ENCODE data around the gene TBC1D4.

TBC1D4 gene

GRCh38 chr13:75416327-75417011 lies 65.5 kb downstream of the TBC1D4 start:
- no peak for DNase-seq

- no peak for DNase-seq
These were observed 66.3 kb downstream of the TBC1D4 start for GRCh38 chr13:75415694-75416093.

DNA sequence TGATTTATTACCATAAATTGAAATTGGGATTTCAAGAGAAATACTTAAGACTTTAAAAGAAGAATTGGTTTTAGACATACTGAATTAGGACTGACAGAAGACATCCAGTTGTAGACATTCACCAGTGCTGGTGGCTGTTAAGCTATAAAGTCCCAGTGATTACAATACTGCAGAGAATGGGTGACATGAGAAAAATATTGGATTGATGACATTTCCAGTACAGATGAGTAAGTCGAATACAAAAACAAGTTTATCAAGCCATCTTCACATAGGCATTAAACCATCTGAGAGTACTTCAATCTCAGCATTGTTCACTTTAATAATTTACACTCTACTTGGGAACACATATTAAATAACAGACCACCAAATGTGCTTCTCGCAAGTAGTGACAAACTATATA lies 66.8 kb downstream of the TBC1D4 start:
- no peak for DNase-seq

DNA sequence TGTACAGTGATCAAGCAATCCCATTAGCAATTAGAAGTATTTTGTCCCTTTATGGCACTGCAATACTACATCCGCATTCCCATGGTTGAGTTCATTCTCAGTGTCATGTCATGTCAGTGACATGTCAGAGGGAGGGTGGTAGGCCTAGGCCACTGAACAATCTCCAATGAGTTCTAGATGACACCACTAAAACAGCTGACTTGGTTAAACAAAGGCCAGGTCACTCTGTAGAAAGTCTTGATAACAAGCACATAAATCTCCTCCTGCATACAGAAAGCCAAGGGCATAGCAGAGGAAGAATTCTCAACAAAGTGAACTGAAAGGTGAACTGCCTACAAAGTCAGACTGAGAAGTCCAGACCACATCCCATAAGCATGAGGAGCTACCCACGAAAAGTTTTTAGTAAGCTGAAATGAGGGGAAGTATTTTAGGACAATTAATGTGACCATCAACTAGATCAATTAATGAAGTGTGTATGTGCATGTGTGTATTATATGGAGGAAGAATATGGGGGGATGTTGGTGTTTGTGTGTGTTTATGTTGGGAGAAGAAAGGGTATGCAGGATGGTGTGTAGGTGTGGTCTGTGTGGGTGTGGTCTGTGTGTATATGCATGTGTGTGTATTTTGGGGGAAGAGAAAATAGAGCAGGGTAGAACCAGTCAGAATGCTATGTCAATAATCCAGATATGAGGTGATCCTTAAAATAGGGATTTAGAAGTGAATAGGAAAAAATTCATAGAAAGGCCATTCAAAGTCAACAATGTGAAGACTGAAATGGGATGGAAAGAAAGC lies 67.7 kb downstream of the TBC1D4 start:
- DNase-seq: no peak

GRCh38 chr13:75411924-75412537 lies 69.9 kb downstream of the TBC1D4 start:
- no peak for DNase-seq

- DNase-seq: no peak
These were observed 71.8 kb downstream of the TBC1D4 start for GRCh38 chr13:75410207-75410606.

DNA sequence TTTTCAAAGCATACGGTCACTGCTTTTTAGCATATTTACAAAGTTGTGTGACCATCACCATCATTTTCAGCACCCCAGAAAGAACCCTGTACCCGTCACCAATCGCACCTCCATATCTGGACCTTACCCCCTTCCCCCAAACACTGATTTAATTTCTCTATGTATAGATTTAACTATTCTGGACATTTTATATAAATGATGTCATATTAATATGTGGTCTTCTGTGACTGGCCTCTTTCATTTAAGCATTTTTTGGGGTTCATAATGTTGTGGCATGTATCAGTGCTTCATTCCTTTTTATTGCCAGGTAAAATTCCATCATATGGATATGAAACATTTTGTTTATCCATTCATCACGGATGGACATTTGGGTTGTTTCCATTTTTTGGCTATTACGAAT lies 74.0 kb downstream of the TBC1D4 start:
- no peak for DNase-seq

GRCh38 chr13:75407473-75407872 lies 74.5 kb downstream of the TBC1D4 start:
- DNase-seq: no peak

GRCh38 chr13:75405976-75406703 lies 75.8 kb downstream of the TBC1D4 start:
- DNase-seq: no peak

- DNase-seq: no peak
These were observed 77.2 kb downstream of the TBC1D4 start for GRCh38 chr13:75404726-75405125.

DNA sequence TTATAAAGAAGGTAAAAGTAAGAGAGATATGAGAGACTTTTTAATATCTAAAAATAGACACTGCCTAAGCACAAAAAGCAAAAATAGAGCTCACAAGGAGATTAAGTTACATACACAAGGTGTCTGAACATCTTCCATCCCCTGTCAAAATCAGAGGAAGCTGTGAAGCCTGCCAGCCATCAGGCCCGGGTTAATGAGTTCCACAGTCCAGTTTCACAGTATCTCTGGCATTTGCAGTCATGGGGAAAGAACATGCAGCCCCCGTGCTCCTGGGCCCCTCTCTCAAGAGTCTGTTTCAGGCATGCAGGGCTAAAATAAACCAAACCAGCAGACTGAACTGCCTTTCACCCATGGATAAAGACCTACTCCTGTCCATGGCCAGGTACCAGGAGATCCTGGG lies 79.2 kb downstream of the TBC1D4 start:
- DNase-seq: no peak

GRCh38 chr13:75400775-75401174 lies 81.2 kb downstream of the TBC1D4 start:
- no peak for DNase-seq

- DNase-seq: no peak
These were observed 82.1 kb downstream of the TBC1D4 start for GRCh38 chr13:75399879-75400217.

GRCh38 chr13:75399168-75399878 lies 82.6 kb downstream of the TBC1D4 start:
- no peak for DNase-seq

- DNase-seq: no peak
These were observed 83.9 kb downstream of the TBC1D4 start for GRCh38 chr13:75398072-75398471.

- DNase-seq: no peak
These were observed 86.1 kb downstream of the TBC1D4 start for GRCh38 chr13:75395901-75396300.

DNA sequence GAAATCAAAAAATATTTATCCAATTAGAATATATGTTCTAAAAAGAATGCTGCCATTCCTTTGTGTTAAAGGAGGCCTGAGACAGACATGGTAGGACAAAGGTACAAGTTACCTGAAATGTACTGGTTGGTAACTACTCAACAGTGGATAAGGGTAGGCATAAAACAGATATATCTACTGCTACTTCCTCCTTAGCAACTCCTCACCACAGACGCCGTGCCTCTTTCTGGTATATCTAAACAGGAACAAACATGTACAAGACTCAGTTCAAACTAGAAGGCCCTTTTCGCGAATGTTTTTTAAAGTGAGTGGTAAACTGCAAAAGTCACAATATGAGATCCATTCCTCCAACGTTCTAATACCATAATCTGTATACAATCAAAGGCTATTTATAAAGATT lies 86.9 kb downstream of the TBC1D4 start:
- no peak for DNase-seq

- DNase-seq: no peak
These were observed 88.0 kb downstream of the TBC1D4 start for GRCh38 chr13:75393839-75394520.

GRCh38 chr13:75391432-75392100 lies 90.4 kb downstream of the TBC1D4 start:
- DNase-seq: no peak

DNA sequence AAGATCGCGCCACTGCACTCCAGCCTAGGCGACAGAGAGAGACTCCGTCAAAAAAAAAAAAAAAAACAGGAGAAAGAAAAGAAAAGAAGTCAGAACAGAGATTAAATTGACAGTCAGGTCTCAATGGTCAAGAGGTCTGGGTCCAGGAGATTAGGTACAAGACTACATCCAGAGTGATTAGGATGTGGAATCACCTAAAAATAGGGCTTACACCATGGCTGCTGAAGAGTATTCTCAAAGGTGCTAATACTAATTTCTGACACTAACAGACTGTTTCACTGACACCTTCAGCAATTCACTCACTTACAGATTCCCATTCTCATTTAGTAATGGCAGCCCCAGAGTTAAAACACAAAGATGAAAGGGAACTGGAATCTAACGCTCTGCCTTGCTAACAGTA lies 91.7 kb downstream of the TBC1D4 start:
- no peak for DNase-seq

GRCh38 chr13:75385708-75386083 lies 96.3 kb downstream of the TBC1D4 start:
- no peak for DNase-seq

All from activated T-cell treated with anti-CD3 and anti-CD28 coated beads, Interleukin-2, amount 50 U/mL, for 1 hour (primary cell).